Activated CD4-positive, alpha-beta T cell treated with anti-CD3 and anti-CD28 coated beads, Interleukin-2, amount 50 U/mL, for 24 hours (primary cell): ENCODE measurements around the gene LEMD1.

Experiments used
- DNase-seq, 2 donors: peaks; one replicate each; pipeline ENCODE4 v3.0.0-alpha.2; 2020; ENCODE audit warnings: low read depth in 1 of 2, low spot score in 1 of 2

Gene LEMD1

DNA sequence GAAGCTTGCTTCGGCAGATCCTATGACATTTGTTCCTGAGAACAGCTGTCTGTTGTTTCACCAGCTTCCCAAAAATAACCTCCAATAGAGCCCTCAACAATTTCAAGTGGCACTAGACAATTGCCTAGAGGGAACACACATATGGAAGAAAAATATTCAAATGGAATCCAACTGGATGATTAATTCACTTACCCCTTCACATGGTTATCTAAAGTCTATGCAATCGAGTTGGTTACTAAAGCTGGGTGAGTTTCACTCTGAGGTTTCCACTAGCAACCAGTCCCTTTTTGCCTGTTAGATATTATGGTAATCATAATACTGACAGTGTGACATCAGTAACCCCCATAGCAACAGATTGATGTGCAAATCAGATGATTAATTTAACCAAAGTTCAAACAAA lies at the start of gene LEMD1:
LEMD1 (minus strand) TSS at position 259 of the 400 bp plus-strand sequence. CDS start 1,520 bp downstream, outside the sequence.
- no peak for DNase-seq

DNA sequence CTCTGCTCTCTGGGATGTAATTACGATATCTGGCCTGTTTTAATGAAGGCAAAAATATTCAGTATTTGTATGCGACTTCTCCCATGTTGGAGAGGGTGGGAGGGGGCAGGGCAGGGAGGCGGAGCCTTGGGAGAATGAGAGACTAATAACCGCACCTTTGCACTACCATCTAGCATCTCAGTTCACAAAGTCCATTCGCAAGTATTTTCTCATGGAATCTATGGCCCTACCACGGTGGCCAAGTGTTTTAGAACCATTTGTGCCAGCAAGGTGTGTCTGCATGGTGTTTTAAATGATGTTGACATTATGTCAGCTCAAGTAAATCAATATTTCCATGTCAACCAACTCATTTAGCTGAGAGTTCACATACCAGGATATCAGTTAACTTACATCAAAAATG lies 48.3 kb upstream of the LEMD1 start:
- DNase-seq = no peak

GRCh38 chr1:205466595-205467220 lies 44.9 kb upstream of the LEMD1 start:
- no peak for DNase-seq

DNA sequence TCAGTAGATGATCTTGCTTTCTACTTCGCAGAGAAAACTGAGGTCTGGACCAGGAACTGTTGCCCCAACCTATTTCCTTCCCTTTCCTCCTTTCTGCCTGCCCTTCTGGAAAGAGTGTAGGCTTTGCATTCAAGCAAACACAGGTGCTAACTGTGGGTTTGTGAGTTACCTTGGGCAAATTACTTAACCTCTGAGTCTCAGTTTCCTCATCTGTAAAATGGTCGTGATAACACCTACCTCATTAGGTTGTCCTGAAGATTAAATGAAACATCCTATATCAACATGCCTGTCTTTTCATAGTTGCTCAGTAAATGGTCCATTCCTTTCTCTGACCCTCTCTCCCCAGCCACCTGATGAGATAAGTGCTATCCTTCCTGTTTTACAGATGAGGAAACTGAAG lies 43.5 kb upstream of the LEMD1 start:
- DNase-seq = no peak

- DNase-seq = no peak
Observed at GRCh38 chr1:205458777-205459566, 37.1 kb upstream of the LEMD1 start.

GRCh38 chr1:205456868-205457745 lies 35.3 kb upstream of the LEMD1 start:
- no peak for DNase-seq

GRCh38 chr1:205456383-205456867 lies 34.6 kb upstream of the LEMD1 start:
- no peak for DNase-seq

DNA sequence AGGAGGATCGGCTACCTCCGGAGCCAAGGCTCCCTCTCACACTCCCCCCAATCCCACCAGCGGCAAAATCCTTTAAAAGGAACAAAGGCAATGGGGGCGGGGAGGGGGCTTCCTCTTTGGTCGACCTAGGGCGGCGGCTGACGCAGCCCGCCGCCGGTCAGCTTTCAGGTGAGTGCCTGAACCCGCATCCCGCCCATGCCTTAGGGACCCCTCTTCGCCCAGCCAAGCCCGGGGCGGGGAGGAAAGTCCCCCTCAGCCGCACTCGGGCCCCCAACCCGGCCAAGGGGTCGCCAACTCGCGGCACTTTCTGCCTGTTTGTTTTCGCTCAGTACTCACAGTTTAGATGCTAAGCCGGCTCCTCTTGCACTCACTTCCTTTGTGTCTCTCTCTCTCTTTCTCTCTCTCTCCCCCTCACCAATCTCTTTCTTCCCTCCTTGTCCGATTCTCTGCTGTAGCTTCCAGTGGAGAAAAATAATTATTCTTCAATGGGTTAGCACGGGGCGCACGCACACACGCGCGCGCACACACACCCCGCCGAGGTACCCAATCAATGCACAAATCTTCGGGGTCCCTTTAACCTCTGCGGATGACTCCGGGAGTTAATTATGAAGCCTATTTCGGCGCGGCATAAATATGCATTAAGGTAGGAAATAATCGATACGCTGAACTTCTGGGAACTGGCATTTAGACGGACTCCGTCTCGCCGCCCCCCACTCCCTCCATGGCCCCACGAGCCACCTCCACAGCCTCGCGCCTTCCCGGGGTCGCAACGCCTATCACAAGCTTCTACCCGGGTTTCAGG lies 33.9 kb upstream of the LEMD1 start, which contains the start of gene BLACAT1:
BLACAT1 (minus strand) TSS at position 465 of the 802 bp plus-strand sequence.
- DNase-seq = no peak

DNA sequence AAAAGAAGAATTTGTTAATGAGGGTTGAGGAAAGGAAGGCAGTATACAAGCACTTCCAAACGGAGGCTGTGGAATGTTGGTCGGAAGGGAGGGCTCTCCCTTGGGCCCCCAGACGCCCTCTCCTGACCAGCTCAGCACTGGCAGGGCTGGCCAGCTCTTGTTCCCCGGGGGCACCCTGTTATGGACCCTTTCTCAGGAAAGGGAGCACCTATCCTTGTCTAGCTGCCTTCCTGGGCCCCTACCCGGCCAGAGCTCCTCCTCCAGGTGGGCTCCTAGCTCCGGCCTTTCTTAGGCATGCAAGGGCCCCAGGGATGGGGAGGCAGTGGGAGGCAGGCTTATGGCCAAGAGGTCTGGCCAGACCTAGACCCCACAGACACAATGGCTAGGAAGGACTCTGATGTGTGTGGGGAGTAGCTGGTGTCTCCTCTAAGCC lies 33.1 kb upstream of the LEMD1 start:
- DNase-seq = no peak

- no peak for DNase-seq
Observed at GRCh38 chr1:205453466-205453865, 31.6 kb upstream of the LEMD1 start.

DNA sequence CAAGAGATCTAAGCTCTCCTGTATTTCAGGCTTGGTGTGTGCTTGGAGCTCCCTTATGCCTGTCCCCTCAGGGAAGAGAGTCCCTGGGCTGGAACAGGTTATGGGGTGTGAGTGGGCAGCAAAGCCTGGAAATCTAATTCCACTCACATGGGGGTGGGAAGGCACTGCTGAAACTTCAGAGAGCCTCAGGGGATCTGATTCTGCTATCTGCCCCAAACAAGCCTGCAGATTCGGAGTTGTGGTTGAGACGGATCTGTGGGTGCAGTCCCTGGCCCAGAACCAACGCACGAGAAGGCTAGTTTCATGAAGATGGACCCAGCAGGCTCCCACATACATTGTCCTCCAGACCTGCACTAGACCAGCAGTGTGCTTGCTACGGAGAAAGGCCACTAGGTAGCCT lies 31.1 kb upstream of the LEMD1 start:
- no peak for DNase-seq

DNA sequence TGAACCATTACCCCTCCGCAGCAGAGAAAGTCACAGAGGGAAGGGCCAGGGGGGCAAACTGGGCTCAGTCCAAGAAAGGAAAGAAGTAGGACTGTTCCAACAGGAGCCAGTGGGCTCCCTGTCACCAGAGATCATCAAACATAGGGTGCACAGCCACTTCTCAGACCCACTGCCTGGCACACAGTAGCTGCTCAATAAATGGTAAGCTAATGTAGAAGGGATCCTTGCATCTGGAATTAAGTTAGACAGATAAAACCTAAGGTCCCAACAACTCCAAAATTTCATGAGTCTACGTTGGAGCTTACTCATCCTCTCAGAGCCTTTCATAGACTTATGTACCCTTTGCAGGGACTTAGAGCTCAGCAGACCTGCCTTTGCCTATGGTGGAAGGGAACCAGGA lies 30.5 kb upstream of the LEMD1 start:
- DNase-seq = no peak

- no peak for DNase-seq
Observed at GRCh38 chr1:205451759-205452164, 29.9 kb upstream of the LEMD1 start.

DNA sequence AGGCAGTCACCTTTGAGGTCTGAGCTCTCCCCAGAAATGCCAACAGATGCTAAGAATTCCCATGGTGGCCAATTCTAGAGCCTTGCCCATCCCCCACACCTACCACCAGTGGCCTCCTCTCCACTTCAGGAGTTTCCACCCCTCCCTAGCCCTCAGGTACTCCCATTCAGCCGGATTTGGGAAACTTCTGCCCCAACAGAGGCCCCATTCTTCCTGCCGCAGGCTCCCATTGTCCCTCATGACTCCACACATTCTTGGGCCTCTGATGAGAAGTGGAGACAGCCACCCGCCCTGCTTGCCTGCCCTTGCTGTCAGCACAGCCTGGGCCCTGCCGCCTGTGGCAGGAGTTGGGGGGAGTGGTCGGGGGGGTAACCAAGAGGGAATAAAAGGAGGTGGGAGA lies 29.3 kb upstream of the LEMD1 start:
- no peak for DNase-seq

GRCh38 chr1:205450448-205450847 lies 28.6 kb upstream of the LEMD1 start:
- DNase-seq = no peak

- DNase-seq = no peak
Observed at GRCh38 chr1:205449750-205450443, 28.0 kb upstream of the LEMD1 start.

DNA sequence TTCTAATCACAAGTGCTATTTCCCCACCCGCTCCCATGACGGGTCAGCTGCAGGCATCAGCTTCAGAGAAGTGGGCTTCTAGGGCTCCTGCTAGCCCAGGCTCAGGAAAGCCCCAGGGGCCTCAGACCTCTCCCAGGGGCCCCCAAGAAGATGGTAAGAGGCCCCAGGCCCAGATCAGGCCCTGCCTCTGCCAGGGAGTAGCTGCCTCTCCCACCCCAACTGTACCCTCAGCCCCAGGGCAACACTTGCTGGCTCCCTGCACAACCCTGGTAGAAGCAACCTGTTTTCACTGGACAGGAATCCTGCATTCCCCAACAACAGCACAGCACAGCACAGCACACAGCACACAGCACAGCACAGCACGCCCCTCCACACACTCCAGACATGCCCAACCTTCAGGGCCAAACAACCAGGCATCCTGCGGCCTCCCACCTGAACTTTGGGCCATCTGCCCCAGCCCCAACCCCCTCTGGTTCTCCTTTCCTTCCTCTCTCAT lies 27.4 kb upstream of the LEMD1 start:
- no peak for DNase-seq

- DNase-seq = no peak
Observed at GRCh38 chr1:205448540-205449253, 26.8 kb upstream of the LEMD1 start.
